Measurements from ENCODE around the gene FRMD4A.

Gene FRMD4A

DNA sequence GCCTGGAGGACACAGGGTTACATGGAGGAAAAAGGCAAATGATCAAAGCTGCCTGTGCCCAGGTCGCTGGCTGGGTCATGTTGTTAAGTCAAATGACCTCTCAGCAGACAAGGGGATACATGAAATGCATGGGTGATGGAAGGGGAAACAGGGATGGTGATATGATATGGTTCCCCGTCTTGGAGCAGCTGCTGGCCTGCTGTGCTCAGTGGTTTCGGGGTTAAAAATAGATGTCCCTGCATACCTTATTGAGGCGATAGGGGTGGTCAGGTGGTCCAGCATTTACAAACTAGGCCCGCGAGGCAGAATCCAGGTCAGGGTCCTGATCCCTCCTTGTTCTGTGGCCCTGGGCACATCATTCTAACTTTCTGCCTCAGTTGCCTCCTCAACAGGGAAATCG is 586.8 kb downstream of the FRMD4A start:
- DNase-seq (ENCODE audit: low spot score) = no peak

GRCh38 chr10:13743101-13743693 is 587.5 kb downstream of the FRMD4A start:
- no peak for DNase-seq (ENCODE audit: low spot score)

GRCh38 chr10:13741438-13741837 is 589.3 kb downstream of the FRMD4A start:
- DNase-seq (ENCODE audit: low spot score) = no peak

DNA sequence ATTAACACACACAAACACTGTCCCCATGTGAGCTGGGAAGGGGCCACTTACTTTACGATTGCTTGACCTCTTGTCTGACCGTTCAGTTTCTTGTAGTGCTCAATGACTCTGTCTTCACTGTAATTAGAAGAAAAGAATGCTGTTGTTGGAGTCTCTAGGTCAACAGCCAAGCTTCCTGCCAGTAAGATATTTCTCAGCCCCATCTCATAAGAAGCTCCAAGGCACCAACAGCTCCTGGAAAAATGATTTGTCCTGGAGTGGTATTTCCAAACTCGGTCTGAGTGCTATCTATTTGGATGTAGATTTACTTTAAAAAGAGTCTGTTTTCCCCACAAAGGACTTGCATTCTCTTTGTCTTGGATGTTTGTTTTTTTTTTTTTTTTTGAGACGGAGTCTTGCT is 590.3 kb downstream of the FRMD4A start:
- DNase-seq (ENCODE audit: low spot score) = no peak

DNA sequence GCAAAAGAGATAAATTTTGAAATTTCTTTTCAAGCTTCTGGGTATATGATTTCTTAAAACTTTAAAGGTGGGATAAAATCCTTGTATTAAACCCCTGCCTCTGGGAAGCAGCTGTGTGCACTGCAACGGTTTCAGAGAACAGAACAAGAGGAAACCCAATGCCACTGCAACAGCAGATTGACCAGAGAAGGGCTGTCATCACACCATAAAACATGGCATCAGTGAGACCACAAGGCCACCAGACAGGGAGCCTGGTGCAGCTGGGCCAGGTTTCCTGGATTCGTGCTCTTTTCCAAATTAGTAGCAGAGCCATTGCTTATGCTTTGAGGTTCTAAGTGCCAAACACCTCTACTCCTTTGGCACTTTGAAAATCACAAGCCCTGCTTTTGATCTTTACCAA is 591.5 kb downstream of the FRMD4A start:
- no peak for DNase-seq (ENCODE audit: low spot score)

DNA sequence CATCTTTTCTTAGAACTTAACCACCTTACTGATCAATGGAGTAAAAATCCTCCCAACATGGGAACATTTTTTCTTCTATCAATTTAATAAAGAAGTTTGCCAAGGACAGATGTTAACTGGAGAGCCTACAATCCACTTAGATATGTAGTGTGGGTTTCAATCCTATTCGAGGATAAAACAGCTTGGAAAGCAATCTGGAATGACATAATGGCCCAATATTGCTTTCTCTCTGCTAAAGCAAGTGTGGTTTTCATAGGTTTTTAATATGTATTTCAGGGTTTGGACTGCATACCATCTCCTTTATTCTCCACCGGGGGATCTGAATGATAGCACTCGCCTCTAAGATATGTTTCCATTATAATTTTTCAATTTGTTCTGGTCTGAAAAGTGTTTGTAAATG is 594.2 kb downstream of the FRMD4A start:
- DNase-seq (ENCODE audit: low spot score) = no peak

DNA sequence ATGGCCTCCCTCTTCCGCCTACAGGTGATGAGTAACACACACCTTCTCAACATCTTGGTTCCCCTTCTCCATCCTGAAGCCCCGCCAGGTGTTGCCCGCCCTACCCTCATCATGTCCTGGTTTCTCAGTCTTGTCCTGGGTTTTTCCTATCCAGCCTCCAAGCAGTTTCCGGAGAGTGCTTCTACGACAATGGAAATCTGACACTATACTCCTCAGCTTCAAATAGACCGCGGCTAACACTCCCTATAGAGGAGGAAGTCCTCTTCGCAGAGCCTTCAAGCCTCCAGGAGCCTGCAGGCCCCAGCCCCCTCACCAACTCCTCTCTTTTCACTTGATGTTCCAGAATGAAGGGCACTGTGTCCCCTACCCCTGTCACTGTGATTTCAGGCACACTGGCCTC is 596.6 kb downstream of the FRMD4A start:
- no peak for DNase-seq (ENCODE audit: low spot score)

GRCh38 chr10:13733071-13733470 is 597.7 kb downstream of the FRMD4A start:
- no peak for DNase-seq (ENCODE audit: low spot score)

GRCh38 chr10:13732465-13732881 is 598.3 kb downstream of the FRMD4A start:
- DNase-seq (ENCODE audit: low spot score) = no peak

- DNase-seq (ENCODE audit: low spot score) = no peak
Observed at GRCh38 chr10:13731799-13732198, 598.9 kb downstream of the FRMD4A start.

DNA sequence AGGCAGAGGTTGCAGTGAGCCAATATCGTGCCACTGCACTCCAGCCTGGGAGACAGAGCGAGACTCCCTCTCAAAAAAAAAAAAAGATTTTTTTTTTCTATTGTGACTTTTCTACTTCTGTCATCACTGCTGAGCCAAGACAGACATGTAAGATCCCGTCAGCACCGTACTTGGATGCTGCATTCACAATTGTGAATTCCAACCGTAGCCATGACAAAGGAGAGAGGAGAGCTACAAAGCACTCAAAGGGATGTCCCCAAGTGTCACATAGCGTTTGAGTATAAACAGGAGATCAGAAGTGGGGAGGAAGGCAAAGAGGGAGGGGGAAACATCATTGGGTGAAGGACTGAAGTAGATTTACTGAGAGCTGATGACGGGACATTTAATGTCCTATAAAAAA is 599.8 kb downstream of the FRMD4A start:
- no peak for DNase-seq (ENCODE audit: low spot score)

DNA sequence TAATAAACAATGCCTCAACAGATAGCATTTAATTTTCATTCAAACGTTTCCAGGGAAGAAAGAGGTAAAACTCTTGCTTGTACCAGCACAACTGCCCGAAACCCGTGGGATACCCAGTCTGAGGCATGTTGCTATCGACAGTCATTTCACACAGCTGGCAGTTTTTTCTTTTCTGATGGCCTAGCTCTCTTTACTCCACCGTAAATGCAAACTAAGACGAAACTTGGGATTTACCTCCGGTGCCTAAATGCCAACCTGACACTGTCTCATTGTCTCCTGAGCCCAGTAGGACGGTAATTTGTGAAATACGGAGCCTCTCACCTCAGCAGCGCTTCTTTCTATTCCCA is 600.4 kb downstream of the FRMD4A start:
- DNase-seq (ENCODE audit: low spot score) = no peak

DNA sequence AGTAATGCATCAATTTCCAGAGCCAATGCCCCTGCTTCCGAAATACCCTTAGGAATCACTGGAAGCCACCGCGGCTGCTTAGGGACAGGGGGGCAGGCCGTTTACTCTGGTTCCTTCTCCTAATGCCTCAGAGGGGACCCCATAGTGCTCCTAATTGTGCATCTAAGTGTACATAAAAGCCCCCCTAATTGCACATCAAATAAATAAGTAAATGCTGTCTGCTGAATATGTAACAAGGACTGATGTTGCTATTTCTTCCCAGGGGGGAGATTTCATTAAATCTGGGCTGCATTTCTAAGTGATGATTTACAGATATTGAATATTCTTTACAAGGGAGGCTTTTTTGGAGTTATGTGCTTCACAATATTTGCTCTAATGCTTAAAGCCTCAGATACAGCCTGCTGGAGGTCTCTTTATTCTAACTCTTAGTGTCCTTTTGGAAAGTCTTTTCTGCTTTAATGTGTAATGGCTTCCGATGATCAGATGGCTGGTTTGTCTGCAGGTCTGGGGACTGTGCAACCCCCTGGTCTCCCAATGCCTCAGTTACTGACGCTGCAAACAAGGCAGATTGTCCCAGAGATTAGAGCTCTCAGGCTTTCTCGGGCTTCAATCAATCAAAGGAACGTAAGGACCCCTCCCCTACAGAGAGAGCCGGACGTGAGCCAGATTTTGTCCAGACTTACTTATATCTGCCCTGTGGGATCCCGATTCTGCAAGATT is 601.0 kb downstream of the FRMD4A start:
- no peak for DNase-seq (ENCODE audit: low spot score)

DNA sequence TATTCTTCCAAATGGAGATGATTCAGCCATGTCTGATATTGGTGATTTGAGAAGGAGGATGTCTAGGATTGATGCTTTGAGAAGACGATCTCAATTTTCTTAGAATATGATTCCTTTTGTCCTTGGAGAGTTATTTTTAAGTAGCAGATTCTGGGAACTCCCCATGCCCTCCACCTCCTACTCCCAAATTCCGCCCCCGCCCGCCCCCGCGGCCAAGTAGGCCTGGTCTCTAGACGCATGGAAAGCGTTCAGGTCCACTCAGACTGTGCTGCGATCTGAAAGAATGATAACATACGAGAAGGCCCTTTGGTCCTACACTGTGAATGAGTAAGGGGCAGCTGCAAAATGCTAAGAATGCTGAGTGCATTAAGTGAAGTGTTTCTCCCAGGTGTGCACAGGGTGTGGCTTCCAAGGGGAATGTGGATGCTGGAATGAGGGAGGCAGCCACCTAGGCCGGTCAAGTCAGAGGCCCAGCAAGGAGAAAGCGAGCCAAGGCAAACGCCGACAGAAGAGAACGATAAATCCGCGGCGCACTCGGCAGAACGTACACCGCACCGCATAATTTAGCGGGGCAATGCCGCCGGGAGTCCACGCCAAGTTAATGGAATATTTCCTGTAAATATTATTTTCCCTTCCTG is 601.7 kb downstream of the FRMD4A start:
- DNase-seq (ENCODE audit: low spot score) = no peak

GRCh38 chr10:13725594-13725993 is 605.1 kb downstream of the FRMD4A start:
- no peak for DNase-seq (ENCODE audit: low spot score)

GRCh38 chr10:13724484-13724883 is 606.2 kb downstream of the FRMD4A start:
- DNase-seq (ENCODE audit: low spot score) = no peak

DNA sequence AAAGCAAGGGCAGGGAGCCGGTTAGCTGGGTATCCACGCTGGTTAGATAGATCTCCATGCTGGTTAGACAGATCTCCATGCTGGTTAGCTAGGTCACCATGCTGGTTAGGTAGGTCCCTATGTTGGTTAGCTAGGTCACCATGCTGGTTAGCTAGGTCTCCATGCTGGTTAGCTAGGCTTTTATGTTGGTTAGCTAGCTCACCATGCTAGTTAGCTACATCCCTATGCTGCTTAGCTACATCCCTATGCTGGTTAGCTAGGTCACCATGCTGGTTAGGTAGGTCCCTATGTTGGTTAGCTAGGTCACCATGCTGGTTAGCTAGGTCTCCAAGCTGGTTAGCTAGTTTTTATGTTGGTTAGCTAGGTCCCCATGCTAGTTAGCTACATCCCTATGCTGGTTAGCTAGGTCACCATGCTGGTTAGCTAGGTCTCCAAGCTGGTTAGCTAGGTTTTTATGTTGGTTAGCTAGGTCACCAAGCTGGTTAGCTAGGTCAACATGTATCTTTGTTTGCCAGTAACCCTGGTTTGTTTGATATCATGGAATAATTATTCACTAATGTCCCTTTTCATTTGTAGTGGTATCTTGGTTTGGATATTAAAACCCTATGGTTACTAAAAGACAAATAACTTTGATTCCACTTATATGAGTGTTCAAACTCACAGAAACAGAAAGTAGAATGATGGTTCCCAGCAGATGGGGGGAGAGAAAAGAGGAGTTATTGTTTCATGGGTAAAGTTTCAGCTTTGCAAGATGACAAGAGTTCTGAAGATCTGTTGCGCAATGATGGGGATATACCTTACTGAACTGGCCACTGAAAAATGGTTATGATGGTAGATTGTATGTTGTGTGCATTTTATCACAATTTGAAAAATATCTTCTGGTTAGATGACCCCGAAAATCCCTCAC is 607.7 kb downstream of the FRMD4A start:
- DNase-seq (ENCODE audit: low spot score) = no peak

- no peak for DNase-seq (ENCODE audit: low spot score)
Observed at GRCh38 chr10:13721486-13721885, 609.2 kb downstream of the FRMD4A start.

DNA sequence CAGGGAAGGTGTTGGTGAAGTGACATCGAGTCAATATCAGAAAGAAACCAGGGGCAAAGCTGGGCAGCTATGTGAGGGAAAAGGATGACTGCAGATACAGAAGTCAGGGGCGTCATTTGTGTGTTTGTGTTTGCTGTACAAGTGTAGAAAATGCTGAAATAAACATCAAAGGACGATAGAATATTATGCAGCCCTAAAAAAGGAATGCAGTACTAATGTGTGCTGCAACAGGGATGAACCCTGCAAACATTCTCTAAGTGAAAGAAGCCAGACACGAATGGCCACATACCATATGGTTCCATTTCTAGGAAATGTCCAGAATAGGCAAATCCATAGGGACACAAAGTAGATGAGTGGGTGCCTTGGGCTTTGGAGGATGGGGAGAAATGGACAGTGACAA is 610.0 kb downstream of the FRMD4A start:
- DNase-seq (ENCODE audit: low spot score) = no peak

- no peak for DNase-seq (ENCODE audit: low spot score)
Observed at GRCh38 chr10:13719425-13719824, 611.3 kb downstream of the FRMD4A start.

DNA sequence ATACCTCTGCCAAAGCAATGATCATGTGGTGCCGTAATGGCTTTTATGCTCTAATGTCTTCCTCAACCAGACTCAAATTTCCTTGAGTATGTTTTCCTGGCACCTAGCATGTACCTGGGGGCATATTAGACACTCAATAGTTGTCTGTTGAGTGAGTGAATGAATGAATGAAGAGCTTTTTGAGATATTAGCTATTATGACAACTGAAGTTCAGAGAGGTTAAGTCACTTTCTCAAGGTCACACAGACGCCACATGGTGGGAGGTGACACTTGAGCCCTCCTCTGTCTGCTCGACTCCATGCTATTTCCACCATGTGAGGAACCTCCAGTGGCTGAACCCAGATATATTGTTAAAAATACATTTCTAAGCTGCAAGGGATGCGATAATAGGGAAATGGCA is 611.9 kb downstream of the FRMD4A start:
- no peak for DNase-seq (ENCODE audit: low spot score)

DNA sequence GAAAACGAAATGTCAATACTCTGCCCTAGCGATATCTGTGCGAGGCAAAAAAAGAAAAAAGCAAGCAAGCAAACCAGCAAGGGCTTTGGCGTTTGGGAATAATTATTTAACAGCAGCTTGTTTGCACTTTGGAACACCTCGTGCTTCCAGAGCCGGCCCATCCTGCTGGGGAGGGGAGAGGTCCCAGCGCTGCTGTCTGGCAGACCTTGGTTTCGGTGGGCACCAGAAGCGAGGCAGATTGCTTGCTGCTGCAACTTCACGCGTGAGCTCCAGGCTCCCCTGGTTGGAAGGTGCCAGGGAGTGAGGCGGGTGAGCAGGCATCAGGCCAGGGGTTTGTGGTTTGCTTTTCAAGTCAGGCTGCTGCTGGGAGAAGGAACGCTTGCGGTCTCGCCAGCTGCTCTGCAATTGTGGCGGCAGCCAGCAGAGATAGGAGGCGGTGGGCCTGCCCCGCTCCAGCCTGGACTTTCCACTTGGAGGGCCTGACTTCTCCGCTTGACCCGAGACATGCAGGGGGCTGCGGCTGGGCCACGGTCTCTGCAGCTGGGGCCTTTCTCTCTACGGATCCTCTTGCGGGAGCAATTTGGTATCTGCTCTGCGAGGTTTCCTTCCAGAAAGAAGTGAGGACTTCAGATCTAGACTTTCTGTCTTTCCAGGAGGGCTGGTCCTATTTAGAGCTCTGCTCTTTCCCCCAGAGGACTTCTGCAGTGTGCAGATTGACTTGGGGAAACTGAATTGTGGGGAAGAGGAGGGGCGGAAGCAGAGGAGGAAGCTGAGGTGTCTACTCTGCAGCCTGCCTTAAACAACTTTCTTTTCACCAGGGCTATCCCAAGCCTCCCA is 612.6 kb downstream of the FRMD4A start:
- no peak for DNase-seq (ENCODE audit: low spot score)

Data from kidney capillary endothelial cell (primary cell).